PC-9 (cell line): ENCODE results near the gene C2orf69. TPM values are rescaled to one million over a fixed set of nuclear protein-coding genes. Genes with fewer than 3 reads are reported as not detected.
A peak's percentile ranks its signal among the peaks of the same experiment; 100 is the strongest.

Experiments
- BruUV-seq: library from RNA; stranded (reverse); fragments of 400-500 nt; replicated peaks from 2 replicates; lab custom pipeline; 2021; lab: Mats Ljungman, UMichigan
- CTCF ChIA-PET: fragments of 300-600 bp; sonication (Branson Sonifier 250); formaldehyde crosslinking; loops from one replicate; lab custom pipeline; 2022; ENCODE audit warnings: antibody characterized with exemption; lab: Charles Lee
- POLR2A ChIA-PET: fragments of 300-600 bp; sonication (Branson Sonifier 250); formaldehyde crosslinking; loops from one replicate; lab custom pipeline; 2022; ENCODE audit warnings: antibody characterized with exemption; ENCODE audit not compliant: unreplicated experiment; lab: Charles Lee
- DNase-seq, 2 experiments: peaks; one replicate each; pipeline versions ENCODE4 v3.0.0 to v3.0.0-alpha.2; 2015 to 2022; ENCODE audit warnings: mixed read lengths in 1 of 2
- H2AFZ ChIP-seq: fragments of 200-600 bp; sonication (generic); 2 replicates; pipeline ENCODE4 v1.8.1; 2017; ENCODE audit warnings: antibody characterized with exemption
- H3F3A ChIP-seq: fragments of 200-600 bp; sonication (generic); 2 replicates; pipeline ENCODE4 v1.8.1; 2017; ENCODE audit warnings: antibody characterized with exemption, mild to moderate bottlenecking, low read depth; ENCODE audit not compliant: insufficient read depth
- H3K27ac ChIP-seq: fragments of 200-600 bp; sonication (generic); 2 replicates; pipeline ENCODE4 v1.6.1; 2016; ENCODE audit warnings: mixed run types
- H3K27me3 ChIP-seq: fragments of 200-600 bp; sonication (generic); 2 replicates; pipeline ENCODE4 v1.6.1; 2016; ENCODE audit warnings: low read depth, mixed run types; ENCODE audit not compliant: insufficient read depth
- H3K36me3 ChIP-seq: fragments of 200-600 bp; sonication (generic); 2 replicates; pipeline ENCODE4 v1.6.1; 2016; ENCODE audit warnings: low read depth, mixed run types
- H3K4me1 ChIP-seq: fragments of 200-600 bp; sonication (generic); replicated peaks from 2 replicates; pipeline ENCODE4 v1.6.1; 2016; ENCODE audit warnings: mixed run types; ENCODE audit not compliant: insufficient read depth
- H3K4me2 ChIP-seq: fragments of 200-600 bp; sonication (generic); 2 replicates; pipeline ENCODE4 v1.6.1; 2017; ENCODE audit warnings: mixed run types
- H3K4me3 ChIP-seq: fragments of 200-600 bp; sonication (generic); 2 replicates; pipeline ENCODE4 v1.6.1; 2016; ENCODE audit warnings: mixed run types
- H3K79me2 ChIP-seq: fragments of 200-600 bp; sonication (generic); 2 replicates; pipeline ENCODE4 v1.6.1; 2017; ENCODE audit warnings: low read depth, mixed run types
- H3K9me2 ChIP-seq: fragments of 200-600 bp; sonication (generic); 2 replicates; pipeline ENCODE4 v1.8.1; 2017; ENCODE audit warnings: mild to moderate bottlenecking; ENCODE audit not compliant: insufficient read depth
- H3K9me3 ChIP-seq: fragments of 200-600 bp; sonication (generic); 2 replicates; pipeline ENCODE4 v1.8.1; 2016; ENCODE audit warnings: low read depth; ENCODE audit not compliant: insufficient read depth
- H4K20me1 ChIP-seq: fragments of 200-600 bp; sonication (generic); 2 replicates; pipeline ENCODE4 v1.8.1; 2017; ENCODE audit not compliant: insufficient read depth
- CTCF ChIP-seq: fragments of 200-600 bp; sonication (generic); conservative IDR thresholded peaks from 2 replicates; pipeline ENCODE4 v1.6.1; 2017; ENCODE audit warnings: mixed run types, antibody characterized with exemption, mild to moderate bottlenecking, moderate library complexity
- EZH2 ChIP-seq: fragments of 200-600 bp; sonication (generic); IDR thresholded peaks from 2 replicates; pipeline ENCODE4 v1.8.0; 2017; ENCODE audit warnings: antibody characterized with exemption, low read depth
- intact Hi-C: fragments of 100-400 bp; cut with micrococcal nuclease; formaldehyde crosslinking; loops from one replicate; pipeline ENCODE4 v1.10.0; 2022; ENCODE audit not compliant: unreplicated experiment
- total RNA-seq: library from RNA; stranded (reverse); gene quantifications from 2 replicates; pipeline ENCODE4 v1.2.3, GENCODE V29; 2021

The C2orf69 gene
- total RNA-seq, 1 experiment from 2014 or later = 14.1 TPM

- H3K4me2 ChIP-seq = no peak overlapping the region
- H3K36me3 ChIP-seq = peaks cover 18% of the 10 kb centered on the region
- H3K79me2 ChIP-seq = peaks cover 57% of the 10 kb centered on the region
- no peaks in the 10 kb centered on the region for H3K9me3 ChIP-seq
- intact Hi-C loops = no loop called here
- no peak overlapping the region for H3K4me3 ChIP-seq
- no peak overlapping the region for H3K27ac ChIP-seq
- H3K27me3 ChIP-seq = no peaks in the 10 kb centered on the region
- no TSS peak for BruUV-seq
- H3K4me1 ChIP-seq = peaks cover 14% of the 10 kb centered on the region
- ChIA-PET POLR2A (no interaction called here), CTCF (interaction anchor here (1.1 kb wide), 1 partner anchor 51 kb away, joined by 6 read pairs; no protein-coding TSS in a partner anchor)
- H3F3A ChIP-seq = peaks cover 18% of the 10 kb centered on the region; the same call in 1 of the 2 replicates
- no peaks in the 10 kb centered on the region for H3K9me2 ChIP-seq
- no peak for DNase-seq
- H2AFZ ChIP-seq = no peak overlapping the region
- peaks cover 4% of the 10 kb centered on the region; the same call in 1 of the 2 replicates for H4K20me1 ChIP-seq
- TF ChIP-seq CTCF (no peak), EZH2 (no peak)
Measured at GRCh38 chr2:199951023-199951422, 39.9 kb downstream of the C2orf69 start.

- Histone ChIP-seq H3K36me3 (peaks cover 16% of the 10 kb centered on the region), H3K4me3 (peak overlapping the region; percentile 92), H3K9me2 (no peaks in the 10 kb centered on the region), H3K27me3 (no peaks in the 10 kb centered on the region), H3K79me2 (peaks cover 85% of the 10 kb centered on the region), H2AFZ (peak overlapping the region; percentile 95), H3K27ac (peak overlapping the region; percentile 81), H3K9me3 (no peaks in the 10 kb centered on the region), H3F3A (peaks cover 18% of the 10 kb centered on the region; the same call in 1 of the 2 replicates), H3K4me1 (peaks cover 28% of the 10 kb centered on the region), H3K4me2 (peak overlapping the region; percentile 88), H4K20me1 (peaks cover 4% of the 10 kb centered on the region; the same call in 1 of the 2 replicates)
- TSS peak; percentile 64 for BruUV-seq
- ChIA-PET CTCF (no interaction called here), POLR2A (no interaction called here)
- intact Hi-C loops = no loop called here
- TF ChIP-seq CTCF = no peak
- no peak for TF ChIP-seq EZH2
- DNase-seq = peak in 1 of 2 experiments; percentile 52
Measured at GRCh38 chr2:199955007-199955338, 43.9 kb downstream of the C2orf69 start.

GRCh38 chr2:199955339-199956061 lies 44.4 kb downstream of the C2orf69 start, which contains the start of the genes MAIP1 and TYW5:
Gene MAIP1 (plus strand): TSS chr2:199955582. CDS start chr2:199955799, 217 bp downstream.
Gene TYW5 (minus strand): TSS chr2:199955491. CDS start chr2:199955470, 21 bp downstream.
- Histone ChIP-seq H3K36me3 (peaks cover 19% of the 10 kb centered on the region), H3F3A (peaks cover 18% of the 10 kb centered on the region; the same call in 1 of the 2 replicates), H3K27ac (peak within 1 kb of the TSS; percentile 81), H3K4me2 (peak within 1 kb of the TSS; percentile 88), H2AFZ (peak within 1 kb of the TSS; percentile 95), H4K20me1 (peaks cover 4% of the 10 kb centered on the region; the same call in 1 of the 2 replicates), H3K79me2 (peaks cover 80% of the 10 kb centered on the region), H3K4me3 (peak within 1 kb of the TSS; percentile 92), H3K9me2 (no peaks in the 10 kb centered on the region), H3K27me3 (no peaks in the 10 kb centered on the region), H3K9me3 (no peaks in the 10 kb centered on the region), H3K4me1 (peaks cover 28% of the 10 kb centered on the region)
- ChIA-PET CTCF (no interaction called here), POLR2A (no interaction called here)
- DNase-seq = peak; percentile 66 to 81
- intact Hi-C loops = no loop called here
- TF ChIP-seq CTCF (no peak; the same call in 1 of the 2 replicates), EZH2 (no peak)
- no TSS peak for BruUV-seq
